Measurements from ENCODE around the gene SMIM12.
A peak's percentile ranks its signal among the peaks of the same experiment; 100 is the strongest.

SMIM12 gene, protein sequence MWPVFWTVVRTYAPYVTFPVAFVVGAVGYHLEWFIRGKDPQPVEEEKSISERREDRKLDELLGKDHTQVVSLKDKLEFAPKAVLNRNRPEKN

DNA sequence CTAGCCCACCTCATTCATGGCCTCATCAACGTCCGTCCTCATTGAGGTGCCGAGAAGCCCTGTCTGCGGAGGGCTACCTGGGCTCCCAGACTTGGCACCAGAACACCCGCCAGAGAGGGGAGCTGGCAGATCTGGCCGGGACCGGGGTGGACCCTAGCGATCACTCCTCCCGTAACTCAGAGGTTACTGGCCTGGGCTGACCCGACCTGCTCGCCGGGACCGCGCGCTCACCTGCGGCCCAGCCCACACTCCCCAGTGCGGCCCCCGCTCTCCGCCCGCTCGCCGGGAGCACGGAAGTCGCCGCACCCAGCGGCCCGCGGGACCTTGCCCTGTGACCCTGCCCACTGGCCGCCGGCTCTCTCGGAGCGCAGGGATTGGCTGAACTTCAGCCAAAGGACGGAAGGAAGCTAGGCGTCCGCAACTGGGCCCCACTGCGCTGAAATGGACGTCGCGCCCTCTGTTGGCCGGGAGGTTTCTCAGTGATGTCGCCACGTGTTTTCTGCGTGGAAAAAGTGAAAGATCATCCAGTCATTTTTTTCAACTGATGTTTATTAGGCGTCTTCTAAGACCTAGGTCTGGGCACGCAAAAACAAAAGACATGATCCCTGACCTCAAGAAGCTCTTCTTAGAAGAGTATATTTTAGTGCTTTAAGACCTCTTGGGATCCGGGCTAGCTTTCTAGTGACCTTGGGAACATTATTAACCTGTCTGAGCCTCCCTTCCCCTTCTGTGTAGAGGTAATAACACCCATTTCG, at the start of gene SMIM12:
SMIM12 (minus strand) TSS at position 304 of the 755 bp plus-strand sequence. CDS start 3,772 bp downstream, outside the sequence.
- H3K4me3 ChIP-seq (replicated peaks; ENCODE audit: low read depth, low read length), result peak within 1 kb of the TSS; percentile 87
- DNase-seq (ENCODE audit: low read depth), result peak; percentile 95
- TF ChIP-seq, protein P1, sequence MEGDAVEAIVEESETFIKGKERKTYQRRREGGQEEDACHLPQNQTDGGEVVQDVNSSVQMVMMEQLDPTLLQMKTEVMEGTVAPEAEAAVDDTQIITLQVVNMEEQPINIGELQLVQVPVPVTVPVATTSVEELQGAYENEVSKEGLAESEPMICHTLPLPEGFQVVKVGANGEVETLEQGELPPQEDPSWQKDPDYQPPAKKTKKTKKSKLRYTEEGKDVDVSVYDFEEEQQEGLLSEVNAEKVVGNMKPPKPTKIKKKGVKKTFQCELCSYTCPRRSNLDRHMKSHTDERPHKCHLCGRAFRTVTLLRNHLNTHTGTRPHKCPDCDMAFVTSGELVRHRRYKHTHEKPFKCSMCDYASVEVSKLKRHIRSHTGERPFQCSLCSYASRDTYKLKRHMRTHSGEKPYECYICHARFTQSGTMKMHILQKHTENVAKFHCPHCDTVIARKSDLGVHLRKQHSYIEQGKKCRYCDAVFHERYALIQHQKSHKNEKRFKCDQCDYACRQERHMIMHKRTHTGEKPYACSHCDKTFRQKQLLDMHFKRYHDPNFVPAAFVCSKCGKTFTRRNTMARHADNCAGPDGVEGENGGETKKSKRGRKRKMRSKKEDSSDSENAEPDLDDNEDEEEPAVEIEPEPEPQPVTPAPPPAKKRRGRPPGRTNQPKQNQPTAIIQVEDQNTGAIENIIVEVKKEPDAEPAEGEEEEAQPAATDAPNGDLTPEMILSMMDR (IDR thresholded peaks at IDR 0.05; ENCODE audit: low read length, missing control alignments), result peak; percentile 80

DNA sequence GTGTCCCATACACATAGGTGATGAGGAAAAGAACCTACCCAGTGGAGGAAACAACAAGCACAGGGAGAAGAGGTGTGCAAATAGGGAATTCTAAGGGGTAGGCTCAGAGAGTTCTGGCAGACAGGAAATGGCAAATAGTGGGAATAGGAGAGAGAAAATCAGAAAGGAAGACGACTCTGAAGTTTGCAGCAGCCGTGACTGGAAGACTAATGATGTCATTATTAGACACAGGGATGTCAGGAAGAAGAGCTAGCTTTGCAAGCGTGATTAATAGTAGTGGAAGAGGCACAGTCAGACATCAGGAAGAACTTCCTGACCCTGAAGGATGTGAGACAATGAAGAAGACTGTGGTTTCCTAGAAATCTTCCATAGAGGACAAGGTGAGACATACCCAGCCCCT, 48.8 kb upstream of the SMIM12 start:
- TF ChIP-seq, protein P1 (IDR thresholded peaks at IDR 0.05; ENCODE audit: low read length, missing control alignments), result no peak
- H3K4me3 ChIP-seq (replicated peaks; ENCODE audit: low read depth, low read length), result no peak overlapping the region
- DNase-seq (ENCODE audit: low read depth), result no peak

DNA sequence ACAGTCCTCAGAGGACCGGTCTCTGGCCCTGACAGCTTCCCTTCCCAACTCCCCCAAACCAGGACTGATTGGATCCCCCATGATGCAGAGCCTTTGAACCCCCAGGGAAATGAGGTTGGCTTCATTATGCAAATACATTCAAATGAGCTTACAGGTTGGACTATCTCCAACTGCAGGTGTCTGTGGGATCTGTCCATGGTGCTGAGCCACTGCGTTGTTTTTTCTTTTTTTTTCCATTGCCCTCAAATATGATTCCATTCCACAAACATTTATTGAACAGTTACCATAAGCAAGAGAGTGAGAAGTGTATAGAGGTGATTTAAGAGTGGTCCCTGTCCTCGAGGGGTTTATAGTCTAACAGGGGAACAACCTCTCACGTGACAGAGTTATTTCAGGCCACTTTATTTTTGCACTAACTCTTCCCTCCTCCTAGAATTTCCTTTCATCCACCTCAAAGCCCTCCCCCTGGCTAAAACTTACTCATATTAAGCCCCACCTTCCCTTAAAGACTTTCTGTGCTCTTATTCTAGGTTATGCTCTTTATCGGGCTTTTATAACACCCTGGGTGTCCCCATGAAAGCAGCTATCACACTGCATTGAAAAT, 48.0 kb upstream of the SMIM12 start:
- TF ChIP-seq, protein P1 (IDR thresholded peaks at IDR 0.05; ENCODE audit: low read length, missing control alignments), result no peak
- peak; percentile 9 for DNase-seq (ENCODE audit: low read depth)
- no peak overlapping the region for H3K4me3 ChIP-seq (replicated peaks; ENCODE audit: low read depth, low read length)

DNA sequence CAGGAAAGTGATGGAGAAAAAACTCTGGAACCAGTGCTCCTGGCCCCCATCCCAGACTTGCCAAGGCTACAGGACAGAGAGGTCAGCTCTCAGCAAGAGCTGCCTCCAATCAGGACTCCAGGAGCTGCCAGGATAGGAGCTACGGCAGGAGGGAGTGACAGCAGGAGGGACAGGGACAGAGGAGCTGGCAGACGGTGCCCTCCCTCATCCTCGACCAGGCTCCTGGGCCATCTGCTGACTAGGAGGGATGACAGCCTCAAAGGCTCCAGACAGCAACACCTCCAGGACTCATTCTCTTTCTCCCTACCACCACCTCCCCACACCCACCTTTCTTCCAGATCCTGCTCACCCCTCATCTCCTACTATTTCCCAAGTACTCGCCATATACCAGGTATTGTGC, 47.2 kb upstream of the SMIM12 start:
- H3K4me3 ChIP-seq (replicated peaks; ENCODE audit: low read depth, low read length), result no peak overlapping the region
- DNase-seq (ENCODE audit: low read depth), result no peak
- TF ChIP-seq, protein P1 (IDR thresholded peaks at IDR 0.05; ENCODE audit: low read length, missing control alignments), result no peak

DNA sequence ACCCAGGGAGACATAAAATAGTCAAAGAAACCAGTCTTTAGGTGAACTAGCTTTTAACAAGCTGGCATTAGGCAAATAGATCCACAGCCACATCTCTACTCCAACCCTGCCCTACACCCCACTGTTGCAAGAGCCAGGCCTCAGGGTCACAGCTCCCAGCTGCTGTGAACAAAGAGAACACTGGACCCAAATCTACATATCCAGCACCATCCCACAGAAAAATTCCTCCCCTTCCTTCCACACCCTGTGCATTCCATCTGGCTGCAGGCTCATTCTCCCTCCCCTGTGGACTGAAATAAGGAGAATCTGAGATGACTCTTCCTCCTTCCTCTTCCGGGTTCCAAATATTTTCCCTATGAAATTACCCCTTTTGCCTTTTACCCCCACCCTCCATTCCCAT, 46.7 kb upstream of the SMIM12 start:
- DNase-seq (ENCODE audit: low read depth), result no peak
- TF ChIP-seq, protein P1 (IDR thresholded peaks at IDR 0.05; ENCODE audit: low read length, missing control alignments), result no peak
- H3K4me3 ChIP-seq (replicated peaks; ENCODE audit: low read depth, low read length), result no peak overlapping the region

DNA sequence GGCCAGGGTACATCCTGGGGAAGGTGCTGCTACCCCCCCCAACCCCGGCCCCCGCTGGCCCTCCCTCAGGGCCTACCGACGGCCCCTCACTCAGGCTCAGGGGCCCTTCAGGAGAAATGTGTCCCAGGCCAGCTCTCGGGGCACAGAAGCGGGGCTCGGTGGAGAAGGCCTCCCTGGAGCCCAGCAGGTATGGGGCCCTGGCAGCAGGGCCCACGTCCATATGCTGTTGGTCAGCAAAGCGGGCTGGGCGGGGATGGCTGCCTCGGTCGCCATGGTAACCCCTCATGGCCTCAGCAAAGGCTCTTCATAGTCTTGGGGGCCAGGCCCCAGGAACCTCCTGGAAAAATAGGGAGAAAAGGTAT, 45.5 kb upstream of the SMIM12 start:
- TF ChIP-seq, protein P1 (IDR thresholded peaks at IDR 0.05; ENCODE audit: low read length, missing control alignments), result no peak
- H3K4me3 ChIP-seq (replicated peaks; ENCODE audit: low read depth, low read length), result no peak overlapping the region
- DNase-seq (ENCODE audit: low read depth), result no peak

Measured in fibroblast of pulmonary artery (primary cell).